GM12873 (cell line): ENCODE results near the gene ADAMTS5.

Experiments
- CTCF ChIP-seq: IDR thresholded peaks from 2 replicates; pipeline ENCODE4 v1.5.1; 2012; ENCODE audit warnings: low read depth, mild to moderate bottlenecking, moderate library complexity, low read length, control low read depth; ENCODE audit not compliant: insufficient read depth; ENCODE audit errors: missing control alignments

ADAMTS5 gene

GRCh38 chr21:26935977-26936376 lies 30.9 kb downstream of the ADAMTS5 start:
- TF ChIP-seq CTCF, result no peak

GRCh38 chr21:26934383-26934782 lies 32.5 kb downstream of the ADAMTS5 start:
- no peak for TF ChIP-seq CTCF

- TF ChIP-seq CTCF, result no peak
These were observed 33.4 kb downstream of the ADAMTS5 start for GRCh38 chr21:26933448-26933847.

- no peak for TF ChIP-seq CTCF
These were observed 41.3 kb downstream of the ADAMTS5 start for GRCh38 chr21:26925636-26926035.

- no peak for TF ChIP-seq CTCF
These were observed 41.8 kb downstream of the ADAMTS5 start for GRCh38 chr21:26925122-26925521.

GRCh38 chr21:26923986-26924385 lies 42.9 kb downstream of the ADAMTS5 start:
- TF ChIP-seq CTCF, result no peak

- TF ChIP-seq CTCF, result no peak
These were observed 46.8 kb downstream of the ADAMTS5 start for GRCh38 chr21:26920055-26920454.
